ENCODE measurements around the gene NANS.

GRCh38 chr9:98086461-98086860, 29.9 kb downstream of the NANS start:
- TF ChIP-seq CTCF (conservative IDR thresholded peaks at IDR 0.05; ENCODE audit: low read length) (no peak), EZH2phosphoT487 (IDR thresholded peaks at IDR 0.05; ENCODE audit: borderline replicate concordance, low read depth, low read length) (no peak)
